ENCODE data around the gene ARHGAP24.

GRCh38 chr4:85836588-85837438, 361.9 kb downstream of the ARHGAP24 start:
- no peak for TF ChIP-seq CTCF (conservative IDR thresholded peaks at IDR 0.05 in 1 of 2, IDR thresholded peaks at IDR 0.05 in 1 of 2; ENCODE audit: low read depth in 1 of 2, low read length in 2 of 2)
- no peak for TF ChIP-seq EZH2 (IDR thresholded peaks at IDR 0.05; ENCODE audit: low read length, missing control alignments)
